NOMO-1 treated with DMSO at 0.1 percent for 48 hours (cell line): ENCODE results near the gene ATP2B2.
"Not testable (repeated sequence)": the region's sequence is repeated elsewhere in the genome, so short reads cannot be mapped to it uniquely, and the experiment has no call there.

Source experiments
- DNase-seq: peaks from one replicate; lab custom pipeline; 2025; ENCODE audit not compliant: unreplicated experiment; lab: John Stamatoyannopoulos, UW

ATP2B2 gene

DNA sequence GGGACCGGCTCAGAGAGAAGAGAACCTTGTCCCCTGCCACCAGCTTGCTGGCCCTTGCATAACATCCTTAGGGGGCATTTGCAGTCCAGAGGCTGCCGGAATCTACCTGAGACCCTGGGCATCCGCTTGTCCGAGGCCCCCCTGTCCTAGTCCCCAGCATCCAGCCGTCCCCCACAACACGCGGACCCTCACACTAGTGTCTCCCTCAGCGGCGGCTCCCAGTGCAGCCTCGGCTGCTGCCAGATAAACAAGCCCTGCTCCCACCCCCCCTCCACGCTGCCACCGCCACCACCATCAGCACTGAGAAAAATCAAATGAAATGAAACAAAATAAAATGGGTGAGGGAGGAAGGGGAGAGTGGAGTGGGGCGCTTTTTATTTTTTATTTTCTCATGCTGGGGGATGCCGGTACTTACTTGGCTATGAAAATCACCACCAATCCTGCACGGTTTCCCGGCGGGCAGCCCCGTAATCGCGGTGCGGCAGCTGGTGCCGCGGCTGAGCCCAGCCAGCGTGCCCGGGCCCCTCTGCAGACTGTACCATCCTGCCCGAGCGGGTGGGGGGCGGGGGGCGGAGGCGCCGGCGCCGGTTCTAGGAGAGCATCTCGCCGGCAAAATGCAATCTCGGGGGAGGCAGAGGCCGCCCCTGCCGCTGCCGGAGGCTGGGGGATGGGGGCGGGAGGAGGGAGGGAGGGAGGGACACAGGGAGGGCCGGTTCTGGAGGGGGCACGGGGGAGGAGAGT lies at the start of gene ATP2B2:
Gene ATP2B2, minus strand, starts transcription at position 537 of the 741 bp plus-strand sequence. CDS start 56,043 bp downstream, outside the sequence.
- DNase-seq: no peak

DNA sequence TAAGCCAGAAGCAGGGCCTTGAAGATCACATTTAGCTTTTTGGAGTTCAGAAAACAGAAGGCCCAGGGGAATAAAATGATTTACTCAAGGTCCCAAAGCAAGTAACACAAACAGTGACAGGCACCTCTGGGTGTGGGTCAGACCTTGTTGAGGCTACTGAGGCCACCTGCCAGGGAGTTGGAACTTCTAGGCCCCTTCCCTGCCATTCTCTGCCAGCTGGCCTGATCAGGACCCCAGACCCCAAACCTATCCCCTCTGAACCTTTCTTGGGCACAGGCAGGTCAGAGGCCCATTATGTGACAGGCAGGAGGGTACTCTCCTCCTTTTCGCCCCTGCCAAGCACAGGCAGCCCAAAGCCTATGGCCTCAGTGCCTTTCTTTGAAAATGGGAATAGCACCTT lies 49.4 kb upstream of the ATP2B2 start:
- no peak for DNase-seq

DNA sequence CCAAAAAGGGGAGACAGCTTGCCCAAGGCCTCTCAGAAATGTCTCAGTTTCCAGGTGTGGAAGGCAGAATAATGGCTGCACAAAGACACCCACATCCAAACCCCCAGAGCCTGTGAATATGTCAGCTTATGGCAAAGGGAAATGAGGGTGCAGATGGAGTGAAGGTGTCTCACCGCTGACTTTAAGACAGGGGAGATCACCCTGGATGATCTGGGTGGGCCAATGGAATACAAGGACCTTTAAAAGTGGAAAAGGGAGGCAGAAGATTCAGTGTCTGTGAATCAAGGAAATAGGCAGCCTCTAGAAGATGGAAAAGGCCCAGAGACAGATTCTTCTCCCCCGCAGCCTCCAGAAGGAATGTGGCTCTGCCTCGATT lies 48.8 kb upstream of the ATP2B2 start:
- DNase-seq: no peak

DNA sequence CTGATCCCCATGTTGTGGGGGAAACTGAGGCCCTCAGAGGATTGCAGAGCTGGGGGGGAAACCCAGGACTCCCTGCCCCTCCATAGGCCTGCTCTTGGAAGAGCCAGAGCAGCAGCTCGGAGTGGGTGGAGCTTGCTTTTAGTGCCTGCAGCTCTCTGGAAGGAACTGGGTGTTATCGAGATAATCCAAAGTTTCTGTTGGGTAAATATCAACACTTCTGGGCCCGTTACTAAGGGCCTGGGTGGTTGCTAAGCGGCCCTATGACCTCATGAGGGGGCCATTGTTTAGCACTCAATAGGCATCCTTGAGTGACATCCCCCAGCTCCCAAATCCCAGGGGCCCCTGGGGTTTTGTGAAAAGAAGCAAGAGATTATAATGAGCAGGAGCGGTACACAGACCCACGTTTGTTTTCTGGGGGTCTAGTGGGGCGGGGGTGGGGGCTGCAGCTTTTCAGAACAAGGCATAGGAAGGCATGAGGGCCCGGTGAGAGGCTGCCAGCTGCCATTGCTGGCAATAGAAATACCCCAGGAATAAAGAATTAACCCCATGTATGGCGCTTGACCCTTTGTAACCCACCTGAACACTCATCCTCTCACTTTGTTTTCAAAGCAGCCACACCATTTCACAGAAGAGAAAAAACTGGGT lies 48.3 kb upstream of the ATP2B2 start:
- DNase-seq: peak; percentile 11

DNA sequence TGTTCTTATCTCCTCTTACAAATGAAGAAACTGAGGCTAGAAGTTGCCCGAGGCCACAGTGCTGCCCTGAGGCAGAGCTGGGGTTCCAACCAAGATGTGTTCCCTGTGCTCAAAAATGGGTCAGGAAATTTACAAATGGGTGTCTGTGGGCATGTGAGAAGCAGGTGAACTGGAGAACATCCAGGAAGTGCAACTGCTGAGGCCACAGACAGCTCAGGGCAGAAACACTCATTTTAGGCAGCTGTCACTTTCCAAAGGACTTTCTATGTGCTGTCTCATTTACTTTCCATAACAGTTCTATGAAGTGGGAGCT lies 47.2 kb upstream of the ATP2B2 start:
- DNase-seq: peak; percentile 24

DNA sequence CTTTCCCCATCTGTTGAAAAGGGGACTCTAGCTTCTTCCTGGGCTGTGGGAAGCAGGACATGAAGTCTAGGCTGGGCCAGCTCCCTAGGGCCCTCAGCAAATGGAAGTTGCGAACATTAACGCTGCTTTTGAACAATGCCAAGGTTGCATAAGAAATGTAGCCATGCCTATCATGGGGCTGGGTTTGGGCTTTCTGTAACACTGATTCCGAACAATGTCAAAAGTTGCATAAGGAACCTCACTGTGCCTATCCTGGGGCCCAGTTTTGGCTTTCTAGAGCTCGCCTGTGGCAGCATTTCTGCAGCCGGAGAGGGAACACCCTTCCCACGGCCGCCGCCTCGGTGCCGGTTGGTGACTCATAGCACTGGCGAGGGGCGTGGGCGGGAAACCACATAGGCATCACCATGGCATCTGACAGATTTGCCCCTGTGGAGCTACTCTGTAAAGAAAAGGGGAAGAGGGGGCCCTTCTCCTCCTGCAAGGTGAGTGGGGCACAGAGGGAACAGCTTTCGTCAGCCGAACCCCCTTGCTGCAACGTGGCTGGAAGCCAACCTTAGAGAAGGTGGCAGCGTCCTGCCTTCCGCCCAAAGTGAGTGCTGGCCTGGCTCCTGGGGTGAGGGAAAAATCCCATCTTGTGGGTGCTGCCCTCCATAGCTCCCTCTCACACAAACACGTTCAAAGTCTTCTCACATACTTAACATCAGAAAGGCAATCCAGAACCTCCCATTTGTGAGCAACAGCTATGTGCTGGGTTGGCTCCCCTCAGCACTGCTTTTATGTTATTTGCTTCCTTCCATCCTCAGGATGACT lies 46.6 kb upstream of the ATP2B2 start:
- DNase-seq: peak; percentile 94

DNA sequence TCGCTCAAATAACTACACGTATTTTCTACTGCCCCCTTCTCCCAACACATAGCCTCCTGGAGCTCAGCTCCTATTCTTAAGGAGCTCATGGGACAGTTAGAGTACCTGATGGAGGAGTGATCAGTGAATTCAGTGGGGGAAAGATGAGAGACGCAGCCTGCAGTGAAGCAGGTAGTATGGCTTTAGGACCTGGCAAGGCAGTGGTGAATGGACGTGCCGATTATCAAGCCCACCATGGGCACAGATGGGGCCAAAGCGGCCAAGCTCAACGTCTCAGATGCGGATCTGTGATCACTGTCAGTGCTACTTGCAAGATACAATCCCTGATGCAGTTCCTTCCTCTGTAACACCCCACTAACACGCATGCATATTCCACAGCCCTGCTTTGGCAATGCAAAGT lies 45.8 kb upstream of the ATP2B2 start:
- no peak for DNase-seq

DNA sequence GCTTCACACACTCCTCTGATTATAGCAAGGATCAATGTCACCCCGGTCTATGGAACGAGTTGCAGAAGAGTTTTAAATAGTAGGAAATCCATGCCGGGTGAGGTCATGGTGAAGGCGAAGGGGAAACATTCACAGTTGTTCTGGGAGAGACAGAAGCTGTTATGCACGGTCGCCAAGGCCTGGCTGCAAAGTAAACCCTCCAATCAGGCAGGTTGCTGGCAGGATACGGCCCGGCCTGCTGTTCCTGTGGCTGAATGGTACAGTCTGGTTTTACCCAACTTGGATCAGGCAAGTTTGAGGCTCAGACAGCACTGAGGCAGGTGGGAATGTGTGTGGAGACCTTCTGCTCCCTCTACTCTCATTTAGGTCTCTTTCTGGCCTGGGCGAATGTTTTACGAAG lies 45.3 kb upstream of the ATP2B2 start:
- no peak for DNase-seq

DNA sequence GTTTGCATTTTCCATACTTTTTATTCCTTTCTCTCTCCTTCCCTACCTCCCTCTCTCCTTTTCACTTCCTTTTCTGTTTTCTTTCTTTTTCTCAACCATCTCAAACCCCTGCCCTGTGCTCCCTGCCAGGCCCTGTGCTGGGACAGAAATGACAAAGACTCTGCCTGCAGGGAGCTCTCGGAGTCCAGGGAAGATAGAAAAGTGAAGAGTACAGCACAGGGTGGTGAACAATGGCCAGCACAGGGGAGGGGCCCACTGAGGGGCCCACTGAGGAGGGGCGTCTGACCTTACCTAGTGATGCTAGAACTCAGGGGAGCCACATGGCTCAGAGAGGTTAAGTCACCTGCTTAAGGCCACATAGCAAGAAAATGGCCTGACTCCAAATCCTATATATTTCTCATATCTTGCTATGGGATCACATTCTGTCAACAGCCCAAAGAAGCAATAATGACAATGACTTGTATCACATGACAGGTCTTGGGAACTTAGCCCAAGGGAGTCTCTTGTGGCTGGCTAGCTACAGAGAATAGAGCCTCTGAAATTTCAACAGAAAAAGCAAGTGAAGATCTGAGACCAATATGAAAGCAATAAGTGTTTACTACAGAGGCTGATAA lies 44.3 kb upstream of the ATP2B2 start:
- DNase-seq: no peak

DNA sequence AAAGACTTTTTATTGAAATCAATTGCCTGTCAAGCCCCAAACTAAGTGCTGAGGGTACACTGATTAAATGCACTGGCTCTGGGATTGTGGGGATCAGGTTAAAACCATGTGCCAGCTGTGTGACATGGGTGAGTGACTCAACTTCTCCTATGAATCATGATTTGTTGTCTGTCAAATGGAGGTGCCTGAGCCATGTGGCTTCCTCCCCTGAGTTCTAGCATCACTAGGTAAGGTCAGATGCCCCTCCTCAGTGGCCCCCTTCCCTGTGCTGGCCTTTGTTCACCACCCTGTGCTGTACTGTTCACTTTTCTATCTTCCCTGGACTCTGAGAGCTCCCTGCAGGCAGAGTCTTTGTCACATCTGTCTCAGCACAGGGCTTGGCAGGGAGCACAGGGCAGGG lies 43.6 kb upstream of the ATP2B2 start:
- no peak for DNase-seq

DNA sequence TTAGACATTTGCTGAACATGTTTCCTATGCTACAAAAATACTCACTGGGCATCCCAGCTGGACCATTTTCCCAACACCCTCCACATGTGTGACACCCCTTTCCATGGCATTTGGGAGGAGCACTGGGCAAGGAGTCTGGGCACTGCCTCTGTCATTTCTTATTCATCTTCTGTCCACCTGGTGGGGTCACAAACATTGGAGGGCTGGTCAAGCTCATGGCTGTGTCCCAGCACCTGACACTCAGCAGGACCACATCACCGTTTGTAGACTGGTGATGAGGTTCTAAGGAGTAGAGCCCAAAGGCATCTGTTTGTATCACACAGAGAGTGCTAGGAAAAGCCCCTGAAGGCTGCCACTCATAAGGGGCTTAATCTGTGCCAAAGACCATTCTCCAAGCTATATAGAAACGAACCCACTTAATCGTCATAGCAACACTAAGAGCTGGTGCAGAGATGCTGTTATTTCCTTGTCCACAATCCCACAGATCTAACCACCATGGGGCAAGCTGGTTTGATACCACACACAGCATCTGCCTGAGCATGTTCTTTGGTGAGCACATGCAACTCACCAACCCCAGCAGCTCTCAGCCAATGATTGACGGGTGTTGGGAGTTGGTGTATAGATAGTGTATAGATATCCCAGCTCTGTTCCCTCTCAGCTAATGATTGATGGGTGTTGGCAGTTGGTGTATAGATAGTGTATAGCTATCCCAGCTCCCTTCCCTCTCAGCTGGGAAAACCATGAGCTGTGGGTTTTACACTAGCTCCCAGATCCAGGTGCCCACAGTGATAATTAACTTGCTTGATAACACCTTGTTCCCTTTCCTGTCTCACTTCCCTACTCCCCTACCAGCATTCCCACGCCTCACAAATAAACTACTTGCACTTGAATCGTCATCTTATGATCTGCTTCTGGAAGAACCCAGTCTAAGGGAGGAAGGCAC lies 42.7 kb upstream of the ATP2B2 start:
- no peak for DNase-seq

DNA sequence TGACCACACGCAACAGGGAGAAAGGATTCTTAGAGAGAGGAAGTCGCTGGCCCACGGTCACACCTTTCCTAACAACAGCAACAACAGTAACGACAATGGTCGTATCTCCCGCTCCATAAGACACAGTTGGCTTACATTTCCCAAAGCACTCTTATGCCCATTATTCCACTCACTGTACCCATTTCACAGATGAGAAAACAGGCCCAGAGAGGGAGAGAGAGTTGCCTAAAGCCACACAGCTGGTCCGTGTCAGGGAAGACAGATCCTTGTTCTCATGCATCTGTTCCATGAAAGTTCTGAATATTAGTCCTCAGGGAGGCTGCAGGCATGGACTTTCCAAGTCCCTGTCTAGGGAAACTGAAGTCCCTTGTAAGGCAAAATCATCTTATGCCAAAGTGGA lies 42.0 kb upstream of the ATP2B2 start:
- no peak for DNase-seq

DNA sequence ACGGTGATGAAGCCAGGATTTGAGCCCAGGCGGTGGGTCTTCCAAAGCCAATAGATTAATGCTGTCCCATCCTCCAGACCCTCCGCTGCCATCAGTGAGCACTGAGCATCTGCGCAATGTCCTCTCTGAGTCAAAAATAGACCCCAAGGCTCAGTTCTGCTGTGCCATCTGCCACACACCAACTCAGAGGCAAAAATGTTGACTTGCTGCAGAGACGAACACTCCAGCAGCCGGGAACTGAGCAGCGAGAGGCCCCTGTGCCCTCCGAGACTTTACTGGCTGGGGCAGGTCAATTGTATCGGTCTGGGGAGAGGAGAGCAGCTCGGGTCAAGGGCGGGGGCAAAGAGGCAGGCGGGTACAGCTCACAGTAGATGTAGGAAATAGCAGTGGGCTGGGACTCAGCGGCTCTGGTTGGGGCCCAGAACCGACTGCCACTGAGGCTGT lies 41.5 kb upstream of the ATP2B2 start:
- DNase-seq: no peak

DNA sequence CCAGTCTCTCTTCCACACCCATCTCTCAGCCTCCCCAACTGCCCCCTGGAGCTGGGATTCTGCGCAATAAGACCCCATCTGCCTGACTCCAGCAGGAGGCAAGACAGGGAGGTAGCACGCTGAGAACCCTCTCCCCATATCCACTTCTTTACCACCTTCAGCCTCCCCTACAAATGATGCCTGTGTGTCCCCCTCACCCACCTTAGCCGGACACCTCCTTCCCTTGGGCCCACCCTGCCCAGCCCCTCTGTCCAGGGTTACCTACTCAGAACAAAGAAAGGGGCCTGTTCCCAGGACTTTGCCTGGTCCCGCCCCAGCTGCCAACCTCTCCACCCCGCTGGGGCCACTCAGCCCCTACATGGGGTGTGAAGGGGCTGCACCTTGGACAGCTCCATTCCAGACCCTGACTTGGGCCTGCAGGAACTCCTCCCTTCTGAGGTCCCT lies 40.8 kb upstream of the ATP2B2 start:
- DNase-seq: no peak

DNA sequence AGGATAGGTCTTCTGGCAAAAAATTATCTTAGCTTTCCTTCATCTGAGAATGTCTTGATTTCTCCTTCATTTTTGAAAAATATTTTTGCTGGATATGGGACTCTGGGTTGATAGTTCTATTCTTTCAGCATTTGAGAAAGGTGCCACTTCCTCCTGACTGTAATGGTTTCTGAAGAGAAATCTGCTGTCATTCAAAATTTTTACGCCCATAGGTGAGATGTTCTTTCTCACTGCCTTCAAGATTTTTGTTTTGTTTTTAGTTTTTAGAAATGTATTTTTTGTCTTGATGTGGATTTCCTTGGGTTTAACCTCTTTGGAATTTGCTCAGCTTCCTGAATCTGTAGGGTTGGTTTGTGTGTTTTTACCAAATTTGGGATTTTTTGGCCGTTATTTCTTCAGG lies 37.1 kb upstream of the ATP2B2 start:
- no peak for DNase-seq

DNA sequence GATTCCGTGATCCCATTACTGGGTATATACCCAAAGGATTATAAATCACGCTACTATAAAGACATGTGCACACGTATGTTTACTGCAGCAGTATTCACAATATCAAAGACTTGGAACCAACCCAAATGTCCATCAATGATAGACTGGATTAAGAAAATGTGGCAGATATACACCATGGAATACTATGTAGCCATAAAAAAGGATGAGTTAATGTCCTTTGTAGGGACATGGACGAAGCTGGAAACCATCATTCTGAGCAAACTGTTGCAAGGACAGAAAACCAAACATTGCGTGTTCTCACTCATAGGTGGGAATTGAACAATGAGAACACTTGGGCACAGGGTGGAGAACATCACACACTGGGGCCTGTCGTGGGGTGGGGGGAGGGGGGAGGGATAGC lies 35.0 kb upstream of the ATP2B2 start:
- not testable (repeated sequence) for DNase-seq

DNA sequence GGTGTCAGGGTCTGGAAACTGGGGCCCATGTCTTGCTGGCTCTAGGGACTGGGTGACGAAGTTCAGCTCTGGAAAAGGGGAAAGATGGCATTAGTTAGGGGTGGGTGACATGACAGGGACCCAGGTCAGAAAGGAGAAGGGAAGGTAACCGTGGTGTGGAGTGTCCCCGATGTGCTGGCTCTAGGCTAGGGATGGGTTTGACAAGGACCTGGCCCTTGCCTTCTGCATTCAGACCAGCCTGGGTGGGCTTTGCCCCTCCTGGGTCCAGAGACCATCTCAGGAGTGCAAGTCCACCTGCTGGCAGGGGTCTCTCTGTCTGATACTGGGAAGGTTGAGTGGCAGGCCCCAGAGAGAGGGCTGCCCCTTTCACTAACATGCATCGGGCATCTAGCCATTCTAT lies 28.7 kb upstream of the ATP2B2 start:
- DNase-seq: no peak

DNA sequence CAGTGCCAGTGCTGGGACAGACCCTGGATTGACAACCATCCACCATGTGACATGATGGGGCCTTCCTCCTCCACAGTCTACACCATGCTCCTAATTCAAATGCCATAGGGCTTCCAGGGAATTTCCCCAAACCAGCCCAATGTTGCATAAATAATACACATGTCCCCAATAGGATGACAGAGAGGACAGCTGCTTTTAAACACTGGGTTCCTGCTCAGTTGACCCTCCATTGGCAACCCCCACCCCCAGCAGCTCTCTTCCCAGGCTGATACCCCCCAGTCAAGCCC lies 28.3 kb upstream of the ATP2B2 start:
- DNase-seq: no peak

DNA sequence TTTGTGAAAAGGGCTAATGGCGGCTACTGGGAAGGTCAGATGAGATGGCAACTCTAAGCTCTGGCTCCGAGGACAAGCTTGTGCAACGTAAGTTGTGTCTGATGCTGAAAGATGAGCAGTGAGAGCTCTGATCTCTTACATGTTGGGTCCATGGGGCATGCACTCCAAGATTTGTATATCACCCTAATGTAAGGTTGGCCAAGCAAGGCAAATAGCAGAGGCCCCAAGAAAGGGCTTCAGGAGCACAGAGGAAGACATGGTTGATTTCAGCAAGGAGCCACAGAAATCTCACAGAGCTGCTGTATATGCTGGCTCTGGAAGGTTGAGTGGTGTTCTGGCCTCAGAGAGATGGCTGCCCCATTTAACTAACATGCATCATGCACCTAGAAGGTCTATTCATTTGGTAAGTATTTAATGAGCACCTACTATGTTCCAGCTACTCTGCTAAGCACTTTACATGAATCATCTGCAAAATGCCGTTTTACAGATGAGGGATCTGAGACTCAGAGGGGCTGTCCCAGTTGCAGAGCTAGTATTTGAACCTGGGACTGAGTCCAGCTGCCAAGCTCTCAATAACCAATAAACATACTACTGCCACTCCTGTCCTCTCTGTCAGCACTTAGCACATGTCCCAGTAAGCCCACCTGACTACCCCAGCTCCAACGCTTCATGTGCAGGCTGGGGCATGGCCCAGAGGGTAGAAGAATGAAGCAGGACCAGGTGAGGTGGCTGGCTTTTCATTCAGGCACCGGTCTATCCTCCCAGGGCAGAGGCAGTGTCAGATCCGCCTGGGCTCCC lies 27.8 kb upstream of the ATP2B2 start:
- DNase-seq: no peak

DNA sequence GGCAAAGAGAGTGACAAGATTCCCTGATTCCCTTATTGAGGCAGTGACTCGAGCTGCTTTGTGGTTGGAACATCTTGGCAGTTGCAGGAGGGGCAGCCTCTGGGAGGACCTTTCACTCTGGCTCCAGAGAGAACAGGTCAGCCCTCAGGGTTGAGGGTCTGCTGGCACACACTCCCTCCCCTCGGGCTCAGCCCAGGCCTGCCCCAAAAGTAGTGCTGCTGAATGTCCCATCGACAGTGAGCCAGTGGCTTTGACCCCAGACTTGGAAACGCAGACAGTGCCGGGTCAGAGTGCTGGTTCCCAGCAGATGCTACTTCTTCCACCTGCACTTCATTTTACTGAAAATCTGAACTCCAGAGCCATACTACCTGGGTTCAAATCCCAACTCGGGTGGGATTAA lies 25.6 kb upstream of the ATP2B2 start:
- DNase-seq: no peak
